Superior temporal gyrus (tissue), 1 donor: ENCODE results near the gene CACNA1A.
"Not testable (repeated sequence)": the region's sequence is repeated elsewhere in the genome, so short reads cannot be mapped to it uniquely, and the experiment has no call there.

Source experiments
- DNase-seq: peaks from one replicate; pipeline ENCODE4 v3.0.0-alpha.2; 2016; ENCODE audit errors: extremely low spot score

The CACNA1A gene

GRCh38 chr19:13206587-13206986 is 299.7 kb downstream of the CACNA1A start:
- DNase-seq: peak; percentile 14

GRCh38 chr19:13202112-13202511 is 304.2 kb downstream of the CACNA1A start:
- DNase-seq: not testable (repeated sequence)

GRCh38 chr19:13198634-13199033 is 307.6 kb downstream of the CACNA1A start:
- no peak for DNase-seq

- no peak for DNase-seq
Observed at GRCh38 chr19:13195678-13196077, 310.6 kb downstream of the CACNA1A start.

GRCh38 chr19:13190781-13191540 is 315.3 kb downstream of the CACNA1A start:
- no peak for DNase-seq

GRCh38 chr19:13189600-13189999 is 316.7 kb downstream of the CACNA1A start:
- DNase-seq: no peak

GRCh38 chr19:13187419-13187818 is 318.9 kb downstream of the CACNA1A start:
- DNase-seq: no peak

DNA sequence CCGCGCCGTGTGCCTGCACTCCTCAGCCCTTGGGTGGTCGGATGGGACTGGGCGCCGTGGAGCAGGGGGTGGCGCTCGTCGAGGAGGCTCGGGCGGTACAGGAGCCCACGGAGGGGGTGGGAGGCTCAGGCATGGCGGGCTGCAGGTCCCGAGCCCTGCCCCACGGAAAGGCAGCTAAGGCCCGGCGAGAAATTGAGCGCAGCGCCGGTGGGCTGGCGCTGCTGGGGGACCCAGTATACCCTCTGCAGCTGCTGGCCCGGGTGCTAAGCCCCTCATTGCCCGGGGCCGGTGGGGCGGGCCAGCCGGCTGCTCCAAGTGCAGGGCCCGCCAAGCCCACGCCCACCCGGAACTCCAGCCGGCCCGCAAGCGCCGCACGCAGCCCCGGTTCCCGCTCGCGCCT is 319.6 kb downstream of the CACNA1A start:
- DNase-seq: not testable (repeated sequence)

DNA sequence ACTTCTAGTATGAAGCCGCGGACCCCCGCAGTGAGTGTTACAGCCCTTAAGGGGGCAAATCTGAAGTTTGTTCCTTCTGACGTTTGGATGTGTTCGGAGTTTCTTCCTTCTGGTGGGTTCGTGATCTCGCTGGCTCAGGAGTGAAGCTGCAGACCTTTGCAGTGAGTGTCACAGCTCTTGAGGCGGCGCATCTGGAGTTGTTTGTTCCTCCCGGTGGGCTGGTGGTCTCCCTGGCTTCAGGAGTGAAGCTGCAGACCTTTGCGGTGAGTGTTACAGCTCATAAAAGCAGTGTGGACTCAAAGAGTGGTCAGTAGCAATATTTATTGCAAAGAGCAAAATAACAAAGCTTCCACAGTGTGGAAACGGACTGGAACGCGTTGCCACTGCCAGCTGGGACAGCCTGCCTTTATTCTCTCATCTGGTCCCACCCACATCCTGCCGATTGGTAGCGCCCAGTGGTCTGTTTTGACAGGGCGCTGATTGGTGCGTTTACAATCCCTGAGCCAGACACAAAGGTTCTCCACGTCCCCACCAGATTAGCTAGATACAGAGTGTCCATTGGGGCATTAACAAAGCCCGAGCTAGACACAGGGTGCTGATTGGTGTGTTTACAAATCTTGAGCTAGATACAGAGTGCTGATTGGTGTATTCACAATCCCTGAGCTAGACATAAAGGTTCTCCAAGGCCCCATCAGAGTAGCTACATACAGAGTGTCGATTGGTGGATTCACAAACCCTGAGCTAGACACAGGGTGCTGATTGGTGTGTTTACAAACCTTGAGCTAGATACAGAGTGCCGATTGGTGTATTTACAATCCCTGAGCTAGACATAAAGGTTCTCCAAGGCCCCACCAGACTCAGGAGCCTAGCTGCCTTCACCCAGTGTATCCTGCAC is 320.3 kb downstream of the CACNA1A start:
- DNase-seq: not testable (repeated sequence)

GRCh38 chr19:13184926-13185325 is 321.4 kb downstream of the CACNA1A start:
- DNase-seq: not testable (repeated sequence)

GRCh38 chr19:13181747-13182388 is 324.4 kb downstream of the CACNA1A start:
- DNase-seq: peak; percentile 66

- DNase-seq: not testable (repeated sequence)
Observed at GRCh38 chr19:13178291-13178690, 328.0 kb downstream of the CACNA1A start.

DNA sequence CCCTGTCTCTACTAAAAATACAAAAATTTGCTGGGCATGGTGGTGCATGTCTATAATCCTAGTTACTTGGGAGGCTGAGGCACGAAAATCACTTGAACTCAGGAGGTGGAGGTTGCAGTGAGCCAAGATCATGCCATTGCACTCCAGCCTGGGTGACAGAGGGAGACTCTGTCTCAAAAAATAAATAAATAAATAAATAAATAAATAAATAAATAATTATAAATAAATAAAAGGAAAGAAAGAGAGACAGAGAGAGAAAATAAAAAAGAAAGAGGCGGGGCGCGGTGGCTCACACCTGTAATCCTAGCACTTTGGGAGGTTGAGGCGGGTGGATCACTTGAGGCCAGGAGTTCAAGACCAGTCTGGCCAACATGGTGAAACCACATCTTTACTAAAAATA is 328.7 kb downstream of the CACNA1A start:
- not testable (repeated sequence) for DNase-seq

- no peak for DNase-seq
Observed at GRCh38 chr19:13176345-13176744, 329.9 kb downstream of the CACNA1A start.

DNA sequence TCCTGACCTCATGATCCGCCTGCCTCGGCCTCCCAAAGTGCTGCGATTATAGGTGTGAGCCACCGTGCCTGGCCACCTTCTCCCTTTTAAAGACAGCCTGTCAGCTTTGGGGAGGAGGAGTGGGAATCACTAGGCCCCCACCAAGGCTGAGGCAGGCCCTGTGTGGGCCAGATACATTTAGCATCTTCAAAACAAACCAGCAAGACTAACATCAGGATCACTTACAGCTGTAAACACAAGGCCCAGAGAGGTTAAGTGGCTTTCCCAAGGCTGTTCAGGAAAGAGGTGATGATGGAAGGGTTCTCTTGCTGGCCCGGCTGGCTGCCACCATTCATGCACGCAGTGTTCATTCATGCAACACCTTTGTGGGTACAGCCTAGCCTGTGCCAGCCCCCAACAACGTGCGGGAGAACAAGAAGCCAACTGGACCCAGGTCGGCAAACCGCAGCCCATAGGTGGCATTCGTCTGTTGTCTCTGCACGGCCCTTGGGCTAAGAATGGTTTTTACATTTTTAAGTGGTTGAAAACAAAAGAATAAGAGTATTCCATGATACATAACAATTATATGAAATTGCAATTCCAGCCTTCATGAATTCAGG is 333.0 kb downstream of the CACNA1A start:
- no peak for DNase-seq

DNA sequence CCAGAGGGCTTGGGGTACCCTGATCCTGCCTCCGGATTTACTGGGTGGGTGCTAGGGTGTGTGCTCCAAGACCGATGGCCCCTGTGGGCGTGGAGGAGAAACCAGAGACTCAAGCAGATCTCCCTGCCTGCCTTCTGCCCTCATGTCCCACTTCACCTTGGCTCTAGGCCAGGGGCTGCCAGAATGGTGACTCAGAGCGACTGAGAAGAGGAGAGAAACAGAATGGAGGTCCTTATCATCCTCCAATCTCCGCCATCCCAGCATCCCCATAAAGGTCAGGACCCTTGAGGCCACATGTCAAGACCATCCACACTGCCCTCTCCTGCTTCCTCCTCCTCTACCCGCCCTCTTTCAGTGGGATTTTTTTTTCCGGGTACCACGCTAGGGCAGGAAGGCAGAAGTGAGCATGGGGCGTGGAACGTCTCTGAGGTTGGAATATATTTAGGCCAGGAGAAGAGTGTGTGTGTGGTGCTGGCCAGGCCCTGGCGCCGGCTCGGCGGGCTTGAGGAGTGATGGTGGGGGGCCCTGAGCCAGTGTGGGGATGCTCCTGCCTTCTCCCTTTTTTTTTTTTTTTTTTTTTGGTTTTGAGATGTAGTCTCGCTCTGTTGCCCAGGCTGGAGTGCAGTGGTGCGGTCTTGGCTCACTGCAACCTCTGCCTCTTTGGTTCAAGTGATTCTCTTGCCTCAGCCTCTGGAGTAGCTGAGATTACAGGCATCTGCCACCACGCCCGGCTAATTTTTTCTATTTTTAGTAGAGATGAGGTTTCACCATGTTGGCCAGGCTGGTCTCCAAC is 333.7 kb downstream of the CACNA1A start:
- no peak for DNase-seq

DNA sequence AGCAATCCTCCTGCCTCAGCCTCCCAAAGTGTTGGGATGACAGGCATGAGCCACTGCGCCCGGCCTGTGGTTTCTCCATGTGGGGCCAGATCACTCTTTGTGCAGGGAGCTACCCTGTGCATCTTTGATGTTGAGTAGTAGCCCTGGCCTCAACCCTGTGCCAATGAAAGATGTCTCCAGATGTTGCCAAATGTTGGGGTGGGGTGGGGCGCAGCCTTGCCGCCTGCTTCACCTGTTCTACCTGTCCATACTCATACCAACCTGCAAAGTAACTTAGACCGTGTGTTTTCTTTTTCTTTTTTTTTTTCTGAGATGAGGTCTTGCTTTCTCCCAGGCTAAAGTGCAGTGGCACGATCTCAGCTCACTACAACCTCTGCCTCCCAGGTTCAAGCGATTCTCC is 335.1 kb downstream of the CACNA1A start:
- no peak for DNase-seq

DNA sequence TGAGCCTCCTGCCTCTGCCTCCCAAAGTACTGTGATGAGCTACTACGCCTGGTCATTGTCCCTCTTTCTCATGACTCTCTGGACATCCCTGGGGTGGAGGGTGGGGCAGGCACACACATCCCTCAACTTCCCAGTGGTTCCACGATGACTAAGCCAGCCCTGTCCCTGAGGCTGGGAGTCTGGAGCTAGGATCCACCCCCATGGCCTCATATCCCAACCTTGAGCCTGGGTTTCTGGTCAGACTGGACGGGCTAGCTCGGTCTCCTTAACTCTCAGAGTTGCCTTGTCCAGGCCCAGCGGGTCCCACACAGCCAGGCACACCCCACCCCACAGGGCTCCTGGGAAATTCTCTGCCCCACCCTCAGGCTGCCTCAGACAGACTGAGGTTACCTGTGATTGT is 336.5 kb downstream of the CACNA1A start:
- DNase-seq: no peak

- not testable (repeated sequence) for DNase-seq
Observed at GRCh38 chr19:13166151-13166550, 340.1 kb downstream of the CACNA1A start.

DNA sequence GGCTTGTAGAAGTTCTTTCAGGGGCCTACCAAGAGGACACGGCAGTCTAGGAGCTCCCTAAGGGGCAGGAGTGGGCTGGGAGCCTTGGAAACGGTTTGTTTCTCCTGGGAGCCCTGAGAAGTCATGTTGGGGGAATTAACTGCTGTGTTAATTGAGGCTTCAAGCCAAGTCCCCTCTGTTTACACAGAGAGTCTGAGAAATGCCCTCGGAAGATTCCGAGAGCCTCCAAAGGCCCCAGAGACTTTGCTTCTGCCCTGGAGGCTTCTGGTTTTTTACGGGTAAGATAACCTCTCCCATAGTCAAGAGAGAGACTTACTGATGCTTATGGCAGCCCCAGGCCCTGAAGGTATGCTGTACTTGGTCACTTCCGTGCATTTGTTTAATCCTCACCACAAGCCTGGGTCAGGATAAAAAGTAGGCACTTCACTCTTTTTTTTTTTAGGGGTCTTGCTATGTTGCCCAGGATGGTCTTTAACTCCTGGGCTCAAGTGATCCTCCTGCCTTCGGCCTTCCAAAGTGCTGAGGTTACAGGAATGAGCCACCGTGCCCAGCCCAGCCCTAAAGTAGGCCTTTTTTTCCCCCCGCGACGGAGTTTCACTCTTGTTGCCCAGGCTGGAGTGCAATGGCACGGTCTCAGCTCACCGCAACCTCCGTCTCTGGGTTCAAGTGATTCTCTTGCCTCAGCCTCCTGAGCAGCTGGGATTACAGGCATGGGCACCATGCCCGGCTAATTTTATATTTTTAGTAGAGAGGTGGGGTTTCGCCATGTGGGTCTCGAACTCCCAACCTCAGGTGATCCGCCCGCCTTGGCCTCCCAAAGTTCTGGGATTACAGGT is 340.9 kb downstream of the CACNA1A start:
- no peak for DNase-seq
